MM.1S (cell line): ENCODE measurements around the gene GRIN1.

Experiments used
- DNase-seq: peaks from one replicate; pipeline ENCODE4 v3.0.0-alpha.2; 2015
- H2AFZ ChIP-seq: fragments of 300-600 bp; sonication (generic); 2 replicates; pipeline ENCODE4 v1.6.0; 2016; ENCODE audit warnings: antibody characterized with exemption, low read length
- H3F3A ChIP-seq: fragments of 300-600 bp; sonication (generic); 2 replicates; pipeline ENCODE4 v1.6.1; 2016; ENCODE audit warnings: mild to moderate bottlenecking, antibody characterized with exemption, low read length, moderate library complexity, mixed read lengths; ENCODE audit not compliant: insufficient read depth
- H3K27ac ChIP-seq: fragments of 300-600 bp; sonication (generic); 2 replicates; pipeline ENCODE4 v1.5.1; 2016; ENCODE audit warnings: mild to moderate bottlenecking, low read length
- H3K27me3 ChIP-seq: fragments of 300-600 bp; sonication (generic); replicated peaks from 2 replicates; pipeline ENCODE4 v1.6.0; 2016; ENCODE audit warnings: low read length; ENCODE audit not compliant: insufficient read depth
- H3K36me3 ChIP-seq: fragments of 300-600 bp; sonication (generic); replicated peaks from 2 replicates; pipeline ENCODE4 v1.6.1; 2016; ENCODE audit warnings: mild to moderate bottlenecking, low read length, mixed read lengths; ENCODE audit not compliant: insufficient read depth
- H3K4me1 ChIP-seq: fragments of 300-600 bp; sonication (generic); 2 replicates; pipeline ENCODE4 v1.6.1; 2016; ENCODE audit warnings: low read length, mixed read lengths
- H3K4me2 ChIP-seq: fragments of 300-600 bp; sonication (generic); 2 replicates; pipeline ENCODE4 v1.6.0; 2016; ENCODE audit warnings: low read depth, low read length
- H3K4me3 ChIP-seq: fragments of 300-600 bp; sonication (generic); 2 replicates; pipeline ENCODE4 v1.5.1; 2016; ENCODE audit warnings: low read length, mixed read lengths
- H3K79me2 ChIP-seq: fragments of 300-600 bp; sonication (generic); 2 replicates; pipeline ENCODE4 v1.6.1; 2016; ENCODE audit warnings: mixed run types, low read length, mixed read lengths
- H3K9ac ChIP-seq: fragments of 300-600 bp; sonication (generic); 2 replicates; pipeline ENCODE4 v1.6.1; 2016; ENCODE audit warnings: low read length, mixed read lengths
- H3K9me2 ChIP-seq: fragments of 300-600 bp; sonication (generic); replicated peaks from 2 replicates; pipeline ENCODE4 v1.6.1; 2016; ENCODE audit warnings: mild to moderate bottlenecking, low read length, mixed read lengths; ENCODE audit not compliant: insufficient read depth
- H3K9me3 ChIP-seq: fragments of 300-600 bp; sonication (generic); replicated peaks from 2 replicates; pipeline ENCODE4 v1.6.1; 2016; ENCODE audit warnings: mild to moderate bottlenecking, low read length, mixed read lengths; ENCODE audit not compliant: insufficient read depth
- H4K20me1 ChIP-seq: fragments of 300-600 bp; sonication (generic); 2 replicates; pipeline ENCODE4 v1.6.1; 2016; ENCODE audit warnings: mild to moderate bottlenecking, low read length, moderate library complexity, mixed read lengths; ENCODE audit not compliant: insufficient read depth
- CTCF ChIP-seq: fragments of 300-600 bp; sonication (generic); IDR thresholded peaks from 2 replicates; pipeline ENCODE4 v1.5.1; 2016; ENCODE audit warnings: antibody characterized with exemption, low read length, mixed read lengths
- EZH2 ChIP-seq: fragments of 300-600 bp; sonication (generic); optimal IDR thresholded peaks from 2 replicates; pipeline ENCODE3; 2017; ENCODE audit warnings: low read depth, mild to moderate bottlenecking, antibody characterized with exemption, low read length, mixed read lengths
- EZH2phosphoT487 ChIP-seq: fragments of 300-600 bp; sonication (generic); IDR thresholded peaks from 2 replicates; pipeline ENCODE4 v1.6.1; 2018; ENCODE audit warnings: antibody characterized with exemption, low read length

GRIN1 gene

DNA sequence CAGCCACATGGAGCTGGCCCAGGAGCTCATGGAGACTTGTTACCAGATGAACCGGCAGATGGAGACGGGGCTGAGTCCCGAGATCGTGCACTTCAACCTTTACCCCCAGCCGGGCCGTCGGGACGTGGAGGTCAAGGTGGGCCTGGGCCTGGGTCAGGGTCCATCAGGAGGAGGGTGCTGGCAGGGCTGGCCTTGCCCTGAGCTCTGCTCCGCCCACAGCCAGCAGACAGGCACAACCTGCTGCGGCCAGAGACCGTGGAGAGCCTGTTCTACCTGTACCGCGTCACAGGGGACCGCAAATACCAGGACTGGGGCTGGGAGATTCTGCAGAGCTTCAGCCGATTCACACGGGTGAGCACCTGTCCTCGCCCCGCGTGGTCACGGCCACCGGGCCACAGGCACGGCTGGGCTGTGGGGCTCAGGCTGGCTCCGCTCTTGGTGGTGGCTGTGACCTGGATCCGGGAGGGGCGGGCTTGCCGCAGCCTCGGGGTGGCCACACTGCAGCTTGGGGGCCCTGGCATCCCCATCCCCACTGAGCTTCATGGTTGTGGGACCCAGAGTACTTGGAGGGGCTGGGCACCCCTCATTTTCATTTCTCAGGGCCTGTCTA is 31.5 kb upstream of the GRIN1 start:
- Histone ChIP-seq H3K9ac (no peak overlapping the region), H3K4me2 (no peak overlapping the region), H3K4me3 (no peak overlapping the region), H3K9me2 (no peaks in the 10 kb centered on the region), H3F3A (no peaks in the 10 kb centered on the region), H3K36me3 (no peaks in the 10 kb centered on the region; the same call in 1 of the 2 replicates), H3K79me2 (no peaks in the 10 kb centered on the region), H4K20me1 (no peaks in the 10 kb centered on the region), H2AFZ (no peak overlapping the region), H3K9me3 (no peaks in the 10 kb centered on the region), H3K27me3 (no peaks in the 10 kb centered on the region), H3K4me1 (no peaks in the 10 kb centered on the region), H3K27ac (no peak overlapping the region)
- TF ChIP-seq EZH2 = no peak
- no peak for TF ChIP-seq CTCF
- no peak for TF ChIP-seq EZH2phosphoT487
- no peak for DNase-seq

DNA sequence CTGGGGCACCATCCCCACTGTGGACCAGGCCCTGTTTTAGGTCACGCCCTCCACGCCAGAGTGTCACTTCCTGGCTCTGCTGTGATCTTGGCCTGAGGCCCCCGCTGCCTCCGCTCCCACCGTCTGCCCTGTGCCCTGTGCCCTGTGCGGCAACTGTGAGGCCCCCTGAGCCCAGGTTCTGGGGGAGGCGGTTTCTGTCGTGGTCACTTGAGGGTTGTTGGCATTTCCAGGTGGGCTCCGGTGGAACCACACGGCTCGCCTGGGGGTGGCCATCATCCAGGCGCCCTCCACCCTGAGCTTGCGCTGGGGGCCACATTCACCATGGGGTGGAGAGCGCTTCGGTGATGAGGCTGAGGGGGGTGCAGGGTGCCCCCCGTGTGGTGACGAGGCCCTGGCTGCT is 31.0 kb upstream of the GRIN1 start:
- no peaks in the 10 kb centered on the region for H4K20me1 ChIP-seq
- no peaks in the 10 kb centered on the region for H3F3A ChIP-seq
- no peak overlapping the region for H3K4me2 ChIP-seq
- no peak overlapping the region for H2AFZ ChIP-seq
- no peaks in the 10 kb centered on the region; the same call in 1 of the 2 replicates for H3K36me3 ChIP-seq
- H3K4me3 ChIP-seq = no peak overlapping the region
- no peaks in the 10 kb centered on the region for H3K9me3 ChIP-seq
- no peaks in the 10 kb centered on the region for H3K9me2 ChIP-seq
- no peak overlapping the region for H3K9ac ChIP-seq
- TF ChIP-seq EZH2phosphoT487 (no peak), EZH2 (no peak), CTCF (no peak)
- H3K27me3 ChIP-seq = no peaks in the 10 kb centered on the region
- no peaks in the 10 kb centered on the region for H3K79me2 ChIP-seq
- H3K27ac ChIP-seq = no peak overlapping the region
- no peaks in the 10 kb centered on the region for H3K4me1 ChIP-seq
- no peak for DNase-seq

GRCh38 chr9:137108608-137109249 is 30.2 kb upstream of the GRIN1 start:
- no peak overlapping the region for H2AFZ ChIP-seq
- no peaks in the 10 kb centered on the region for H3K9me3 ChIP-seq
- no peak for DNase-seq
- H3K4me1 ChIP-seq = no peaks in the 10 kb centered on the region
- no peaks in the 10 kb centered on the region for H3K27me3 ChIP-seq
- H3K4me3 ChIP-seq = no peak overlapping the region
- TF ChIP-seq EZH2phosphoT487 (no peak), EZH2 (no peak), CTCF (no peak)
- no peaks in the 10 kb centered on the region; the same call in 1 of the 2 replicates for H3K36me3 ChIP-seq
- no peaks in the 10 kb centered on the region for H3K9me2 ChIP-seq
- no peaks in the 10 kb centered on the region for H3F3A ChIP-seq
- no peak overlapping the region for H3K4me2 ChIP-seq
- H4K20me1 ChIP-seq = no peaks in the 10 kb centered on the region
- no peak overlapping the region for H3K9ac ChIP-seq
- H3K79me2 ChIP-seq = no peaks in the 10 kb centered on the region
- no peak overlapping the region for H3K27ac ChIP-seq
